CD4-positive, CD25-positive, alpha-beta regulatory T cell (primary cell): ENCODE measurements around the gene FBN1. TPM values are rescaled to one million over a fixed set of nuclear protein-coding genes. Genes with fewer than 3 reads are reported as not detected.

Source experiments
- ATAC-seq, 2 donors: fragments of 150-1000 bp; cut with Tn5 transposase; one replicate each; pipeline ENCODE4 v1.10.0; 2021; ENCODE audit warnings: low read depth in 2 of 2, moderate number of reproducible peaks in 2 of 2, moderate library complexity in 1 of 2
- DNase-seq, 3 donors: peaks; one replicate each; pipeline versions ENCODE4 v3.0.0 to v3.0.0-alpha.2; 2012 to 2022; ENCODE audit warnings: mixed read lengths in 1 of 3
- H3K27ac ChIP-seq: one replicate; pipeline ENCODE4 v1.7.0; 2013; ENCODE audit warnings: mild to moderate bottlenecking, low read length; ENCODE audit not compliant: insufficient read depth, poor library complexity, severe bottlenecking
- H3K27me3 ChIP-seq: one replicate; pipeline ENCODE4 v1.7.0; 2013; ENCODE audit warnings: low read length; ENCODE audit not compliant: control insufficient read depth, insufficient read depth
- H3K36me3 ChIP-seq: one replicate; pipeline ENCODE4 v1.7.0; 2013; ENCODE audit warnings: mild to moderate bottlenecking, low read length, moderate library complexity; ENCODE audit not compliant: control insufficient read depth, insufficient read depth
- H3K4me1 ChIP-seq: 2 replicates; pipeline ENCODE4 v1.7.0; 2013; ENCODE audit warnings: mild to moderate bottlenecking, low read length; ENCODE audit not compliant: insufficient read depth, control insufficient read depth, poor library complexity, severe bottlenecking
- H3K4me3 ChIP-seq: one replicate; pipeline ENCODE4 v1.7.0; 2013; ENCODE audit warnings: low read depth, mild to moderate bottlenecking, low read length, moderate library complexity
- H3K9me3 ChIP-seq, 2 experiments: 1 replicate in 1 of 2; 2 replicates in 1 of 2; pipeline ENCODE4 v1.7.0; 2013; ENCODE audit warnings: low read length in 2 of 2, mild to moderate bottlenecking in 1 of 2, moderate library complexity in 1 of 2; ENCODE audit not compliant: control insufficient read depth in 2 of 2
- H3K27ac Mint-ChIP-seq, 3 donors: one replicate each; pipeline ENCODE4 v1.8.0; 2020 to 2022; ENCODE audit warnings: mild to moderate bottlenecking in 3 of 3, mixed read lengths in 3 of 3, moderate library complexity in 2 of 3
- H3K27me3 Mint-ChIP-seq: one replicate; pipeline ENCODE4 v1.8.0; 2022; ENCODE audit warnings: mild to moderate bottlenecking, mixed read lengths
- H3K36me3 Mint-ChIP-seq: one replicate; pipeline ENCODE4 v1.8.0; 2020; ENCODE audit warnings: mixed read lengths
- H3K4me1 Mint-ChIP-seq, 4 donors: one replicate each; pipeline ENCODE4 v1.8.0; 2020 to 2022; ENCODE audit warnings: mixed read lengths in 4 of 4, mild to moderate bottlenecking in 1 of 4
- H3K4me3 Mint-ChIP-seq, 4 donors: one replicate each; pipeline ENCODE4 v1.8.0; 2020 to 2022; ENCODE audit warnings: mild to moderate bottlenecking in 4 of 4, mixed read lengths in 4 of 4, moderate library complexity in 3 of 4
- H3K9me3 Mint-ChIP-seq, 7 donors: one replicate each; pipeline ENCODE4 v1.8.0; 2020 to 2022; ENCODE audit warnings: mixed read lengths in 7 of 7, mild to moderate bottlenecking in 3 of 7, moderate library complexity in 2 of 7
- polyA plus RNA-seq, 4 donors: library from polyadenylated mRNA; unstranded; fragments of 300-500 nt; fragmentation: Illumina TruSeq; gene quantifications; one replicate each; pipeline ENCODE4 v1.2.3, GENCODE V29; 2021
- total RNA-seq: library from RNA; stranded (reverse); gene quantifications from one replicate; pipeline ENCODE4 v1.2.3, GENCODE V29; 2022

The FBN1 gene
- total and polyA plus RNA-seq, 5 donors from 2014 or later: 0.72 TPM; not detected in 4

DNA sequence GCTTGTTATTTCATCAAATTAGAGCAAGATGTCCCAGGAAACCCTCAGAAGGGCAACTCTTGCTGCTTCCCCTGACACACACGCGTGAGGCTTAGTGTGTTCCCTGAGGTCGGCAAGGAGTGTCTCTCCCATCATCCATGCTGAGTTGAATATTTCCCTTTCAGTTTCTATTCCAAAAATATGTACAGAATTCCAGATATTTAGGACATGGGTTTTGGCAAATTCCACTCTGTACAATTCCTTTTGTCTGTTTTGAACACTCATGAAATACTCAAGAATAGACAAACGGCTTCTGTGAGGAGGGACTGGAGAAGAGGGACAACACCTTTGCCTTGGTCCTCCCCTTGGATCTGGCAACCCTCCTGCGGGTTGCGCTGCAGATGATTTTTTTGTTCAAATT lies 176.2 kb downstream of the FBN1 start:
- Histone ChIP-seq H3K4me3 (no peak overlapping the region), H3K36me3 (no peaks in the 10 kb centered on the region), H3K27me3 (no peaks in the 10 kb centered on the region), H3K27ac (no peak overlapping the region), H3K4me1 (no peaks in the 10 kb centered on the region), H3K9me3 (no peaks in the 10 kb centered on the region)
- Mint-ChIP-seq H3K27me3 (peaks cover 4% of the 10 kb centered on the region), H3K4me3 (no peak overlapping the region), H3K4me1 (no peaks in the 10 kb centered on the region), H3K36me3 (no peaks in the 10 kb centered on the region), H3K27ac (no peak overlapping the region), H3K9me3 (no peaks in the 10 kb centered on the region)
- ATAC-seq (no peak), DNase-seq (no peak)

DNA sequence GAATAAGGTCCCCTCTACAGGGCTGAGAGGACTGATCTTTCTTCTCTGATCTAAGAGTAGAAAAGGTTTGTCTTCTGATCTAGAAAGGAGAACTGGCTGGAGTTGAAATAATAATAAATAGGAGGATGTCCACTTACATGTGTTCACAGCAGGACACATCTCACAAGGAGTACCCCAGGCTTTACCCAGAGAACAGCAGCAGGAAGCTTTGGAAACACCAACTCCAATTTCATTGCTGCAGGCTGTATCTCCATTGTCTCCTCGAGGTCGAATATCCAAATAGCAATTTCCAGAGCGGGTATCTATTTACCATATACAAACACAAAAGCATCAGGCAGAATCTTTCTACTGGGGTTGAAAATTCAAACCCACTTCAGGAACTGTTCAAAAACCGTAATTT lies 177.7 kb downstream of the FBN1 start:
- ATAC-seq (no peak), DNase-seq (no peak)
- Mint-ChIP-seq H3K9me3 (no peaks in the 10 kb centered on the region), H3K27ac (peak overlapping the region in 1 of 3 donors; percentile 5), H3K27me3 (peaks cover 7% of the 10 kb centered on the region), H3K4me3 (no peak overlapping the region), H3K36me3 (no peaks in the 10 kb centered on the region), H3K4me1 (no peaks in the 10 kb centered on the region)
- no peaks in the 10 kb centered on the region for H3K4me1 ChIP-seq
- no peak overlapping the region for H3K27ac ChIP-seq
- no peaks in the 10 kb centered on the region for H3K9me3 ChIP-seq
- H3K27me3 ChIP-seq: no peaks in the 10 kb centered on the region
- H3K4me3 ChIP-seq: no peak overlapping the region
- H3K36me3 ChIP-seq: no peaks in the 10 kb centered on the region

DNA sequence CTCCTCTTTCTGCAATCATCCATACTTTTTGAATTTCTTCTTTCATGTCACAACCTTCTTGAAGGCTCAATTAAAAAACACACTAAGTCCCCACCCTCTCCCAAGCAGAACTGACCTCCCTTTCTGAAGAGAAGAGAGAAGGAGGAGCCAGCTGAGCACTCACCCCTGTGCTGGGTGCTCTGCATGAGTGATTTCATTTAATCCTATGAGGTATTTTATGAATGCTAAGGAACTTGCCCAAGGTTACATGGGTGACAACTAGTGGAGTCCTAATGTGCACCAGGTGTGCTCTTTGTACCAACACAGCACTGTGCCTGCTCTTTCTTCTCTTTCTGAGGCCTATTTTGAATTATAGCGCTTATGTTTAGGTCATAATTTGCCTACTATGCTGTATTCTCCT lies 178.7 kb downstream of the FBN1 start:
- Mint-ChIP-seq H3K9me3 (no peaks in the 10 kb centered on the region), H3K27ac (no peak overlapping the region), H3K4me3 (no peak overlapping the region), H3K4me1 (no peaks in the 10 kb centered on the region), H3K36me3 (no peaks in the 10 kb centered on the region), H3K27me3 (peaks cover 7% of the 10 kb centered on the region)
- Histone ChIP-seq H3K4me3 (no peak overlapping the region), H3K27ac (no peak overlapping the region), H3K27me3 (no peaks in the 10 kb centered on the region), H3K36me3 (no peaks in the 10 kb centered on the region), H3K4me1 (no peaks in the 10 kb centered on the region), H3K9me3 (no peaks in the 10 kb centered on the region)
- no peak for ATAC-seq
- no peak for DNase-seq

DNA sequence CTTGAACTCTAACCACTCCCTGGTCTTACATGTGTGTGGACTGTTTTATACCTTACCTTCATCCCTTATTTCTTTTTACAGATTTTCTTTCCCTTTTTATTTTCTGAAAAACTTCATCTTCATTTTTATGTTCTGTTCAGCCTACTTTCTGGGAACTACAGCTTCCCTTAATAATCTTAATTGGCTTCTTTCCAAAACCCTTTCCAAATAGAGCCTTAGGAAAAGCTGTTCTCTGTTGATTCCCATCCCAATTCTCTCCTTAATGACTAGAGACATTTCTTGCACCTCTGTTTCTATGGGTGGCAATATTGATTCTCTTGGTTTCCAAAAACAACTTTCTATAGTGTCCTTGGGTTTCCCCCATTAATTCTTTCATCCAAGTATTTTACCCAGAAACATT lies 179.4 kb downstream of the FBN1 start:
- Mint-ChIP-seq H3K27ac (no peak overlapping the region), H3K27me3 (peaks cover 4% of the 10 kb centered on the region), H3K4me1 (no peaks in the 10 kb centered on the region), H3K36me3 (no peaks in the 10 kb centered on the region), H3K9me3 (no peaks in the 10 kb centered on the region), H3K4me3 (no peak overlapping the region)
- no peak overlapping the region for H3K4me3 ChIP-seq
- ATAC-seq: no peak
- no peaks in the 10 kb centered on the region for H3K4me1 ChIP-seq
- H3K36me3 ChIP-seq: no peaks in the 10 kb centered on the region
- H3K9me3 ChIP-seq: no peaks in the 10 kb centered on the region
- no peaks in the 10 kb centered on the region for H3K27me3 ChIP-seq
- DNase-seq: no peak
- H3K27ac ChIP-seq: no peak overlapping the region

DNA sequence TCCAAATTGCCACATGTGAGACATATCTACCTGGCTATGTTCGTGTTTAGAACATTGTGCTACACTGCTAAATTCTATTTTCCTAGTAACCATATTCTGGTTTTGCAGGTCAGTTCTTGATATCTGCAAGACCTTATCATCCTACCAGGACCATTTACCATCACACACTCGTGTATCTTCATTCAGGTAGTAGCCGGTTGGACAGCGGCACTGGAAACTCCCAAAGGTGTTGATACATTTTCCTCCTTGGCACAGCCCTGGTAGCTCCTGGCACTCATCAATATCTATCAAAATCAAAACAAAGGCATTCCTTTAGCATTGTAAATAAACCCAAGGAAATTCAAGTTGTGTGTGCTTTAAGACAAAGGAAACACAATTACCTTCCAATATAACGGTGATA lies 180.1 kb downstream of the FBN1 start:
- no peaks in the 10 kb centered on the region for H3K36me3 ChIP-seq
- H3K36me3 Mint-ChIP-seq: no peaks in the 10 kb centered on the region
- H3K9me3 Mint-ChIP-seq: no peaks in the 10 kb centered on the region
- peaks cover 4% of the 10 kb centered on the region for H3K27me3 Mint-ChIP-seq
- ATAC-seq (no peak), DNase-seq (no peak)
- H3K27ac Mint-ChIP-seq: no peak overlapping the region
- H3K4me3 ChIP-seq: no peak overlapping the region
- no peak overlapping the region for H3K4me3 Mint-ChIP-seq
- no peaks in the 10 kb centered on the region for H3K27me3 ChIP-seq
- no peaks in the 10 kb centered on the region for H3K9me3 ChIP-seq
- H3K4me1 Mint-ChIP-seq: no peaks in the 10 kb centered on the region
- no peaks in the 10 kb centered on the region for H3K4me1 ChIP-seq
- no peak overlapping the region for H3K27ac ChIP-seq

- peaks cover 4% of the 10 kb centered on the region for H3K27me3 Mint-ChIP-seq
- H3K27ac ChIP-seq: no peak overlapping the region
Measured at GRCh38 chr15:48463366-48463880, 182.1 kb downstream of the FBN1 start.

DNA sequence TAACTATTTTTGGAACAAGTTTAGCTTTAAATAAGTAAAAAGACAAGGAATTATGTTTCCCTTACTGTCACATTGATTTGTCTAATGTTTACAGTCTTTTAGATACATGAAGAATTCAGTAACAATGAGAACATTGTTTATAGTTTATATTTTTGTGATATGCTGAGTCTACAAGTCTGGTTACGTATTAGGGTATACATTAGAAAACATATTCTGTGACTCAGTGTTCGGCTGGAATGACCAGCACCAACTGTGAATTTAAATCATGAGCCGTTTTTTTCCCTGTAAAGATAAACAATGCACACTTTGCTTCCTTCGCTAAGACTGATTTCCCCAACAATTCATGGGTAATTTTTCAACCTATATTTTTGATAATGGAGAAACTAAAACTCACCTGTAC lies 182.8 kb downstream of the FBN1 start:
- DNase-seq (no peak), ATAC-seq (no peak)
- Histone ChIP-seq H3K4me1 (no peaks in the 10 kb centered on the region), H3K27me3 (no peaks in the 10 kb centered on the region), H3K4me3 (no peak overlapping the region), H3K27ac (no peak overlapping the region), H3K9me3 (no peaks in the 10 kb centered on the region), H3K36me3 (no peaks in the 10 kb centered on the region)
- Mint-ChIP-seq H3K27ac (no peak overlapping the region), H3K4me3 (no peak overlapping the region), H3K27me3 (peaks cover 4% of the 10 kb centered on the region), H3K9me3 (no peaks in the 10 kb centered on the region), H3K36me3 (no peaks in the 10 kb centered on the region), H3K4me1 (no peaks in the 10 kb centered on the region)

More at GRCh38 chr15:48463366-48463880, 182.1 kb downstream of the FBN1 start:
- DNase-seq (no peak), ATAC-seq (no peak)
- no peaks in the 10 kb centered on the region for H3K36me3 Mint-ChIP-seq
- peak overlapping the region in 1 of 4 donors; percentile 82 for H3K4me3 Mint-ChIP-seq
- no peak overlapping the region for H3K4me3 ChIP-seq
- H3K9me3 Mint-ChIP-seq: no peaks in the 10 kb centered on the region
- H3K4me1 ChIP-seq: no peaks in the 10 kb centered on the region
- no peaks in the 10 kb centered on the region for H3K4me1 Mint-ChIP-seq
- no peaks in the 10 kb centered on the region for H3K9me3 ChIP-seq
- no peaks in the 10 kb centered on the region for H3K27me3 ChIP-seq
- no peaks in the 10 kb centered on the region for H3K36me3 ChIP-seq
- no peak overlapping the region for H3K27ac Mint-ChIP-seq

DNA sequence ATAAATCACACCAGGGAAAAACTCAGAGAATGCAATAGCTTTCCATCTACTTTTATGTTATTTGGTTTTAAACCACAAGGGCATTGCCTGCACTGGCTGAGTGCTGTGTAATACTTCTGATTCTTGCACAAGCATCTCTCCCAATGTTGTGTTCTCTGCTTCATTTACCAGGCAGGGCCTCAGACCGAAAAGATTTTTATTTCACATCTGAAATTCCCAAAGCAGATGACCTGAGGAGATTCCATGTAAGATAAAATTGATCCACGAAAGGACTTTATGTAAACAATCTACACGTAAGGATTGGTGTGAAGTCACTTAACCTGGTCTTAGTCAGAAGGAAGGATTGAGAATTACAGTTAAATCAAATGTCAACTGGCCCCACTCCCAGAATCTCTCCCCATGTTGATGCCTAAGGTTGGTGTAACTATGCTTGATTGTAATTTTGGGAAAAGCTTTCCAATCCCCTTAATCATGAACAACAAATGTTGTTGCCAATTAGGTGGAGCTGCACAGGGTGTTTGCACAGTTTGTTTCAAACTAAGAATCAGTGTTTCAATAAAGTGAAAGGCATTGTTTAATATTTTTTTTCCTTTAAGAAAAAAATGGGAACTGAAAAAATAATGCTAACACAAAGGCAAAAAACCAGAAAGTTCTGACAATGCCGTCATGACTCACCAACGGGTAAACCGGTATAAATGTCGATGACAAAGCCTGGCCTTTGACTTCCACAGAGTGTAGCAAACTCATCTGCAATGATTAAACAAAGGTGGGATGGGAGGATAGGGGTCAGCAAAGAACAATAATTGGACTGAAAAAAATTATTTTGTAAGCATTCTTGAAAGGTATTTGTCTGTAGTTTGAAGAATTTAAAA lies 185.7 kb downstream of the FBN1 start:
- peaks cover 4% of the 10 kb centered on the region for H3K27me3 Mint-ChIP-seq
- no peak for ATAC-seq

More for the DNA sequence above, 185.7 kb downstream of the FBN1 start:
- no peaks in the 10 kb centered on the region for H3K9me3 ChIP-seq
- no peaks in the 10 kb centered on the region for H3K4me1 Mint-ChIP-seq
- no peaks in the 10 kb centered on the region for H3K36me3 Mint-ChIP-seq
- H3K36me3 ChIP-seq: no peaks in the 10 kb centered on the region
- no peak for DNase-seq
- no peaks in the 10 kb centered on the region for H3K4me1 ChIP-seq
- no peak overlapping the region for H3K27ac ChIP-seq
- no peak overlapping the region for H3K27ac Mint-ChIP-seq
- H3K27me3 ChIP-seq: no peaks in the 10 kb centered on the region
- no peak overlapping the region for H3K4me3 ChIP-seq
- H3K4me3 Mint-ChIP-seq: no peak overlapping the region
- H3K9me3 Mint-ChIP-seq: peaks cover 0 to 2% (median 0%) of the 10 kb centered on the region in 7 donors
